Neuronal stem cell (in vitro differentiated cells): ENCODE data around the gene SLC35B3.
"Not testable (repeated sequence)": the region's sequence is repeated elsewhere in the genome, so short reads cannot be mapped to it uniquely, and the experiment has no call there.

ENCODE experiments used
- DNase-seq: peaks from one replicate; pipeline ENCODE4 v3.0.0-alpha.2; 2013; ENCODE audit warnings: low spot score
- H2AFZ ChIP-seq: one replicate; pipeline ENCODE4 v1.6.1; 2013; ENCODE audit warnings: mild to moderate bottlenecking, low read length, inconsistent platforms
- H2AK5ac ChIP-seq: 2 replicates; pipeline ENCODE4 v1.6.1; 2013; ENCODE audit warnings: low read depth, mild to moderate bottlenecking, inconsistent platforms, low read length, moderate library complexity, mixed read lengths
- H2BK120ac ChIP-seq: 2 replicates; pipeline ENCODE4 v1.6.1; 2013; ENCODE audit warnings: low read depth, mild to moderate bottlenecking, inconsistent platforms, low read length, moderate library complexity, mixed read lengths
- H2BK12ac ChIP-seq: one replicate; pipeline ENCODE4 v1.6.1; 2013; ENCODE audit warnings: low read length, inconsistent platforms
- H2BK15ac ChIP-seq: 2 replicates; pipeline ENCODE4 v1.6.1; 2013; ENCODE audit warnings: mild to moderate bottlenecking, low read length, inconsistent platforms, mixed read lengths
- H2BK5ac ChIP-seq: one replicate; pipeline ENCODE4 v1.6.1; 2013; ENCODE audit warnings: inconsistent platforms, mild to moderate bottlenecking, low read length, moderate library complexity
- H3K14ac ChIP-seq: one replicate; pipeline ENCODE4 v1.6.1; 2013; ENCODE audit warnings: low read length, inconsistent platforms
- H3K18ac ChIP-seq: 2 replicates; pipeline ENCODE4 v1.6.1; 2013; ENCODE audit warnings: low read length, inconsistent platforms
- H3K23ac ChIP-seq: 2 replicates; pipeline ENCODE4 v1.6.1; 2013; ENCODE audit warnings: low read depth, mild to moderate bottlenecking, mixed read lengths, low read length, inconsistent platforms; ENCODE audit not compliant: poor library complexity
- H3K27ac ChIP-seq: replicated peaks from 3 replicates; pipeline ENCODE4 v1.5.1; 2013; ENCODE audit warnings: low read length, inconsistent platforms
- H3K27me3 ChIP-seq, 3 experiments: 2 replicates each; pipeline ENCODE4 v1.6.1; 2013; ENCODE audit warnings: low read length in 3 of 3, mild to moderate bottlenecking in 2 of 3, inconsistent platforms in 1 of 3, low read depth in 1 of 3, mixed read lengths in 1 of 3, moderate library complexity in 1 of 3; ENCODE audit not compliant: control insufficient read depth in 3 of 3, insufficient read depth in 3 of 3
- H3K36me3 ChIP-seq, 2 donors: replicated peaks in 1 of 2; 2 replicates each; pipeline ENCODE4 v1.6.1; 2013; ENCODE audit warnings: low read length in 2 of 2; ENCODE audit not compliant: control insufficient read depth in 2 of 2, insufficient read depth in 2 of 2
- H3K4ac ChIP-seq: 2 replicates; pipeline ENCODE4 v1.6.1; 2013; ENCODE audit warnings: inconsistent platforms, mild to moderate bottlenecking, low read length, moderate library complexity
- H3K4me1 ChIP-seq, 2 donors: 1 replicate in 1 of 2; 2 replicates in 1 of 2; pipeline ENCODE4 v1.6.1; 2013; ENCODE audit warnings: low read length in 2 of 2, low read depth in 1 of 2; ENCODE audit not compliant: control insufficient read depth in 2 of 2, insufficient read depth in 1 of 2
- H3K4me2 ChIP-seq: one replicate; pipeline ENCODE4 v1.6.1; 2013; ENCODE audit warnings: mild to moderate bottlenecking, low read length, inconsistent platforms; ENCODE audit not compliant: insufficient read depth, poor library complexity, severe bottlenecking
- H3K4me3 ChIP-seq, 2 donors: 2 replicates each; pipeline ENCODE4 v1.5.1; 2013; ENCODE audit warnings: low read length in 2 of 2, mild to moderate bottlenecking in 2 of 2, inconsistent platforms in 1 of 2, moderate library complexity in 1 of 2
- H3K79me1 ChIP-seq: one replicate; pipeline ENCODE4 v1.6.1; 2013; ENCODE audit warnings: low read depth, mild to moderate bottlenecking, inconsistent platforms, low read length, moderate library complexity
- H3K9ac ChIP-seq: one replicate; pipeline ENCODE4 v1.6.1; 2013; ENCODE audit warnings: mild to moderate bottlenecking, low read depth, low read length, inconsistent platforms; ENCODE audit not compliant: poor library complexity
- H3K9me3 ChIP-seq, 2 donors: replicated peaks in 1 of 2; 2 replicates each; pipeline versions ENCODE3 to v1.6.1; 2013; ENCODE audit warnings: low read length in 2 of 2, mild to moderate bottlenecking in 2 of 2, inconsistent platforms in 1 of 2, low read depth in 1 of 2, mixed read lengths in 1 of 2, moderate library complexity in 1 of 2; ENCODE audit not compliant: control insufficient read depth in 2 of 2, insufficient read depth in 1 of 2
- H4K8ac ChIP-seq: one replicate; pipeline ENCODE4 v1.6.1; 2013; ENCODE audit warnings: low read depth, mild to moderate bottlenecking, inconsistent platforms, low read length, moderate library complexity
- H4K91ac ChIP-seq: one replicate; pipeline ENCODE4 v1.6.1; 2013; ENCODE audit warnings: low read length, low read depth, mild to moderate bottlenecking, inconsistent platforms; ENCODE audit not compliant: poor library complexity
- WGBS, 2 donors: extraction: QIAGEN DNeasy Blood & Tissue Kit; methylation state at CpG; one replicate each; pipeline ENCODE4 v1.1.7; 2013; ENCODE audit warnings: missing lambda C conversion rate in 2 of 2, mixed read lengths in 1 of 2; ENCODE audit not compliant: insufficient read length in 2 of 2, insufficient replicate concordance in 1 of 2; ENCODE audit errors: extremely low coverage in 2 of 2; 5-methylcytosine and 5-hydroxymethylcytosine counted together

The SLC35B3 gene

GRCh38 chr6:8446391-8446790, 11.0 kb upstream of the SLC35B3 start:
- H3K23ac ChIP-seq, result no peak overlapping the region
- no peak overlapping the region for H4K91ac ChIP-seq
- H2BK15ac ChIP-seq, result no peak overlapping the region
- H2AK5ac ChIP-seq, result no peak overlapping the region
- no peak overlapping the region for H3K18ac ChIP-seq
- H3K4me1 ChIP-seq, result peaks cover 0 to 3% of the 10 kb centered on the region in 2 donors
- no peak overlapping the region for H3K4ac ChIP-seq
- no peak overlapping the region for H3K4me3 ChIP-seq
- H2BK120ac ChIP-seq, result no peak overlapping the region
- H3K36me3 ChIP-seq, result no peaks in the 10 kb centered on the region
- no CpG with 5 or more reads among the region's 2 CpGs for WGBS, 2 donors
- H3K27ac ChIP-seq, result no peak overlapping the region
- no peaks in the 10 kb centered on the region for H3K9me3 ChIP-seq
- H2BK12ac ChIP-seq, result no peak overlapping the region
- H4K8ac ChIP-seq, result no peak overlapping the region
- no peak overlapping the region for H2BK5ac ChIP-seq
- no peak overlapping the region for H2AFZ ChIP-seq
- H3K4me2 ChIP-seq, result no peak overlapping the region
- no peaks in the 10 kb centered on the region for H3K79me1 ChIP-seq
- no peaks in the 10 kb centered on the region for H3K27me3 ChIP-seq
- H3K9ac ChIP-seq, result no peak overlapping the region
- no peak for DNase-seq
- H3K14ac ChIP-seq, result no peak overlapping the region

GRCh38 chr6:8445930-8446329, 10.6 kb upstream of the SLC35B3 start:
- H3K18ac ChIP-seq, H3K4ac ChIP-seq, H2BK5ac ChIP-seq, H2AFZ ChIP-seq, H2BK12ac ChIP-seq, H4K91ac ChIP-seq, H3K9ac ChIP-seq, H3K27ac ChIP-seq, H3K4me1 ChIP-seq, H3K4me3 ChIP-seq, H3K4me2 ChIP-seq, H3K23ac ChIP-seq, H2BK15ac ChIP-seq, DNase-seq, H3K27me3 ChIP-seq, H3K14ac ChIP-seq, H4K8ac ChIP-seq, H3K9me3 ChIP-seq, H3K36me3 ChIP-seq, H2AK5ac ChIP-seq, H3K79me1 ChIP-seq, H2BK120ac ChIP-seq: not testable (repeated sequence)
- no CpG with 5 or more reads among the region's 4 CpGs for WGBS, 2 donors

GRCh38 chr6:8442150-8442549, 6.8 kb upstream of the SLC35B3 start:
- Histone ChIP-seq H3K18ac (no peak overlapping the region), H3K36me3 (no peaks in the 10 kb centered on the region), H3K27me3 (no peaks in the 10 kb centered on the region), H4K91ac (no peak overlapping the region), H3K4me3 (no peak overlapping the region), H2BK12ac (no peak overlapping the region), H2BK5ac (no peak overlapping the region), H3K4me2 (no peak overlapping the region), H3K9me3 (no peaks in the 10 kb centered on the region), H2AK5ac (no peak overlapping the region), H3K9ac (no peak overlapping the region), H2AFZ (no peak overlapping the region), H3K79me1 (no peaks in the 10 kb centered on the region), H3K27ac (no peak overlapping the region), H2BK15ac (no peak overlapping the region), H2BK120ac (no peak overlapping the region), H3K23ac (no peak overlapping the region), H4K8ac (no peak overlapping the region), H3K4me1 (peaks cover 0 to 3% of the 10 kb centered on the region in 2 donors), H3K14ac (no peak overlapping the region), H3K4ac (no peak overlapping the region)
- no CpG with 5 or more reads among the region's 1 CpG for WGBS, 2 donors
- no peak for DNase-seq

- Histone ChIP-seq H3K27me3 (no peaks in the 10 kb centered on the region), H3K14ac (no peak overlapping the region), H3K23ac (no peak overlapping the region), H2BK120ac (no peak overlapping the region), H2AFZ (no peak overlapping the region), H3K36me3 (no peaks in the 10 kb centered on the region), H3K27ac (no peak overlapping the region), H4K91ac (no peak overlapping the region), H2BK5ac (no peak overlapping the region), H3K4ac (no peak overlapping the region), H3K4me3 (no peak overlapping the region), H3K79me1 (no peaks in the 10 kb centered on the region), H3K9ac (no peak overlapping the region), H2BK12ac (no peak overlapping the region), H2BK15ac (no peak overlapping the region), H3K4me2 (no peak overlapping the region), H4K8ac (no peak overlapping the region), H3K9me3 (no peaks in the 10 kb centered on the region), H2AK5ac (no peak overlapping the region), H3K4me1 (no peaks in the 10 kb centered on the region), H3K18ac (no peak overlapping the region)
- no CpG with 5 or more reads among the region's 1 CpG for WGBS, 2 donors
- no peak for DNase-seq
These were observed 6.1 kb upstream of the SLC35B3 start for GRCh38 chr6:8441452-8441851.
